HepG2 (cell line): ENCODE results near the gene MAPK11. TPM values are rescaled to one million over a fixed set of nuclear protein-coding genes. Genes with fewer than 3 reads are reported as not detected.

Source experiments
- CC2D1A ChIP-seq: sonication (generic); formaldehyde crosslinking; IDR thresholded peaks from 2 replicates; pipeline ENCODE4 v1.8.1; 2023; ENCODE audit warnings: mild to moderate bottlenecking, missing genetic modification reagents
- DZIP1 ChIP-seq: sonication (generic); formaldehyde crosslinking; IDR thresholded peaks from 2 replicates; pipeline ENCODE4 v1.5.0; 2020; ENCODE audit warnings: mild to moderate bottlenecking, missing genetic modification reagents
- ELK4 ChIP-seq: sonication (generic); formaldehyde crosslinking; IDR thresholded peaks from 2 replicates; pipeline ENCODE4 v1.9.0; 2021; ENCODE audit warnings: missing genetic modification reagents, borderline replicate concordance
- ESRRA ChIP-seq: sonication (generic); formaldehyde crosslinking; IDR thresholded peaks from 2 replicates; pipeline ENCODE4 v1.5.1; 2020; ENCODE audit warnings: mild to moderate bottlenecking, low read depth, missing genetic modification reagents
- FOSL1 ChIP-seq: sonication (generic); formaldehyde crosslinking; IDR thresholded peaks from 2 replicates; pipeline ENCODE4 v1.9.0; 2021; ENCODE audit warnings: missing genetic modification reagents, borderline replicate concordance
- FOSL2 ChIP-seq: sonication (generic); formaldehyde crosslinking; IDR thresholded peaks from 2 replicates; pipeline ENCODE4 v1.4.0; 2020; ENCODE audit warnings: missing genetic modification reagents
- GFI1 ChIP-seq: sonication (generic); formaldehyde crosslinking; IDR thresholded peaks from 2 replicates; pipeline ENCODE4 v1.5.0; 2020; ENCODE audit warnings: missing genetic modification reagents, mild to moderate bottlenecking, borderline replicate concordance
- HOXA3 ChIP-seq: sonication (generic); formaldehyde crosslinking; IDR thresholded peaks from 2 replicates; pipeline ENCODE4 v1.5.0; 2020; ENCODE audit warnings: missing genetic modification reagents
- ISL2 ChIP-seq: sonication (generic); formaldehyde crosslinking; IDR thresholded peaks from 2 replicates; pipeline ENCODE4 v1.5.0; 2020; ENCODE audit warnings: missing genetic modification reagents
- KAT7 ChIP-seq: IDR thresholded peaks from 2 replicates; pipeline ENCODE4 v1.6.1; 2018; ENCODE audit warnings: borderline replicate concordance, missing compliant biosample characterization
- NPAS2 ChIP-seq: sonication (generic); formaldehyde crosslinking; IDR thresholded peaks from 2 replicates; pipeline ENCODE4 v1.8.0; 2022; ENCODE audit warnings: mild to moderate bottlenecking, missing genetic modification reagents, borderline replicate concordance
- RELA ChIP-seq: sonication (generic); formaldehyde crosslinking; IDR thresholded peaks from 2 replicates; pipeline ENCODE4 v1.4.0; 2020; ENCODE audit warnings: missing genetic modification reagents
- SP140L ChIP-seq: sonication (generic); formaldehyde crosslinking; IDR thresholded peaks from 2 replicates; pipeline ENCODE4 v1.4.0; 2020; ENCODE audit warnings: missing genetic modification reagents, borderline replicate concordance
- ZNF205 ChIP-seq: IDR thresholded peaks from 2 replicates; pipeline ENCODE4 v1.6.1; 2018; ENCODE audit warnings: missing biosample characterization, missing genetic modification reagents
- ZNF251 ChIP-seq: sonication (generic); formaldehyde crosslinking; IDR thresholded peaks from 2 replicates; pipeline ENCODE4 v1.9.0; 2021; ENCODE audit warnings: mild to moderate bottlenecking, missing genetic modification reagents
- ZNF317 ChIP-seq: sonication (generic); formaldehyde crosslinking; IDR thresholded peaks from 2 replicates; pipeline ENCODE4 v1.5.0; 2020; ENCODE audit warnings: mild to moderate bottlenecking, missing genetic modification reagents
- polyA plus RNA-seq, 8 experiments: library from polyadenylated mRNA; depleted of rRNA in 3 of 8; stranded (reverse) in 7 of 8; unstranded in 1 of 8; fragments of >200 nt; fragmentation: Illumina TruSeq in 4 of 8; extraction: Trizol in 4 of 8; gene quantifications; 2 replicates each; pipeline versions ENCODE4 v1.2.1 to v1.2.3, GENCODE V29; 2011 to 2016; ENCODE audit warnings: low read depth in 4 of 8, missing spikeins in 1 of 8, mixed read lengths in 1 of 8; ENCODE audit not compliant: insufficient read depth in 1 of 8
- total RNA-seq, 5 experiments: library from RNA; depleted of rRNA; stranded (reverse); fragments of >200 nt; fragmentation: Illumina TruSeq; extraction: Trizol; gene quantifications; 2 replicates each; pipeline ENCODE4 v1.2.3, GENCODE V29; 2016; ENCODE audit warnings: low read depth in 1 of 5
- TF ChIP-seq, protein P1 (sequence below): sonication (generic); formaldehyde crosslinking; IDR thresholded peaks from 2 replicates; pipeline ENCODE4 v1.8.1; 2023; ENCODE audit warnings: mild to moderate bottlenecking, missing genetic modification reagents
- TF ChIP-seq, protein P2 (sequence below): sonication (generic); formaldehyde crosslinking; IDR thresholded peaks from 2 replicates; pipeline ENCODE4 v1.4.0; 2020; ENCODE audit warnings: missing genetic modification reagents
- TF ChIP-seq, protein P3 (sequence below): sonication (generic); formaldehyde crosslinking; IDR thresholded peaks from 2 replicates; pipeline ENCODE4 v1.8.0; 2022; ENCODE audit warnings: mild to moderate bottlenecking, missing genetic modification reagents

Gene MAPK11
- total and polyA plus RNA-seq, 2 of the 13 experiments (the other 11 are each of a cell fraction or from before 2014, with no cell fraction given), result 0.15 to 0.17 TPM

- no peak for TF ChIP-seq GFI1 (CRISPR knock-in tag)
- TF ChIP-seq ZNF317, result no peak
- TF ChIP-seq RELA (CRISPR knock-in tag), result no peak
- TF ChIP-seq, protein P1, sequence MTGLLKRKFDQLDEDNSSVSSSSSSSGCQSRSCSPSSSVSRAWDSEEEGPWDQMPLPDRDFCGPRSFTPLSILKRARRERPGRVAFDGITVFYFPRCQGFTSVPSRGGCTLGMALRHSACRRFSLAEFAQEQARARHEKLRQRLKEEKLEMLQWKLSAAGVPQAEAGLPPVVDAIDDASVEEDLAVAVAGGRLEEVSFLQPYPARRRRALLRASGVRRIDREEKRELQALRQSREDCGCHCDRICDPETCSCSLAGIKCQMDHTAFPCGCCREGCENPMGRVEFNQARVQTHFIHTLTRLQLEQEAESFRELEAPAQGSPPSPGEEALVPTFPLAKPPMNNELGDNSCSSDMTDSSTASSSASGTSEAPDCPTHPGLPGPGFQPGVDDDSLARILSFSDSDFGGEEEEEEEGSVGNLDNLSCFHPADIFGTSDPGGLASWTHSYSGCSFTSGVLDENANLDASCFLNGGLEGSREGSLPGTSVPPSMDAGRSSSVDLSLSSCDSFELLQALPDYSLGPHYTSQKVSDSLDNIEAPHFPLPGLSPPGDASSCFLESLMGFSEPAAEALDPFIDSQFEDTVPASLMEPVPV (CRISPR knock-in tag), result 0 out of 2 replicates have a peak, but pooled peaks have one; percentile 58
- TF ChIP-seq, protein P2, sequence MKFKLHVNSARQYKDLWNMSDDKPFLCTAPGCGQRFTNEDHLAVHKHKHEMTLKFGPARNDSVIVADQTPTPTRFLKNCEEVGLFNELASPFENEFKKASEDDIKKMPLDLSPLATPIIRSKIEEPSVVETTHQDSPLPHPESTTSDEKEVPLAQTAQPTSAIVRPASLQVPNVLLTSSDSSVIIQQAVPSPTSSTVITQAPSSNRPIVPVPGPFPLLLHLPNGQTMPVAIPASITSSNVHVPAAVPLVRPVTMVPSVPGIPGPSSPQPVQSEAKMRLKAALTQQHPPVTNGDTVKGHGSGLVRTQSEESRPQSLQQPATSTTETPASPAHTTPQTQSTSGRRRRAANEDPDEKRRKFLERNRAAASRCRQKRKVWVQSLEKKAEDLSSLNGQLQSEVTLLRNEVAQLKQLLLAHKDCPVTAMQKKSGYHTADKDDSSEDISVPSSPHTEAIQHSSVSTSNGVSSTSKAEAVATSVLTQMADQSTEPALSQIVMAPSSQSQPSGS, result no peak
- no peak for TF ChIP-seq CC2D1A (CRISPR knock-in tag)
- 0 out of 2 replicates have a peak, but pooled peaks have one; percentile 54 for TF ChIP-seq ZNF205
- no peak for TF ChIP-seq FOSL1
- no peak for TF ChIP-seq ESRRA
- TF ChIP-seq HOXA3, result no peak
- TF ChIP-seq, protein P3, sequence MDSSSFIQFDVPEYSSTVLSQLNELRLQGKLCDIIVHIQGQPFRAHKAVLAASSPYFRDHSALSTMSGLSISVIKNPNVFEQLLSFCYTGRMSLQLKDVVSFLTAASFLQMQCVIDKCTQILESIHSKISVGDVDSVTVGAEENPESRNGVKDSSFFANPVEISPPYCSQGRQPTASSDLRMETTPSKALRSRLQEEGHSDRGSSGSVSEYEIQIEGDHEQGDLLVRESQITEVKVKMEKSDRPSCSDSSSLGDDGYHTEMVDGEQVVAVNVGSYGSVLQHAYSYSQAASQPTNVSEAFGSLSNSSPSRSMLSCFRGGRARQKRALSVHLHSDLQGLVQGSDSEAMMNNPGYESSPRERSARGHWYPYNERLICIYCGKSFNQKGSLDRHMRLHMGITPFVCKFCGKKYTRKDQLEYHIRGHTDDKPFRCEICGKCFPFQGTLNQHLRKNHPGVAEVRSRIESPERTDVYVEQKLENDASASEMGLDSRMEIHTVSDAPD (CRISPR knock-in tag), result no peak
- peak; percentile 53; the same call in 1 of the 2 replicates for TF ChIP-seq DZIP1
- no peak for TF ChIP-seq SP140L (CRISPR knock-in tag)
- no peak for TF ChIP-seq ELK4 (CRISPR knock-in tag)
- TF ChIP-seq ISL2 (CRISPR knock-in tag), result no peak
- no peak for TF ChIP-seq NPAS2
- no peak for TF ChIP-seq ZNF251 (CRISPR knock-in tag)
- no peak for TF ChIP-seq KAT7
- TF ChIP-seq FOSL2 (CRISPR knock-in tag), result no peak
Observed at GRCh38 chr22:50260801-50261614, 9.2 kb downstream of the MAPK11 start (continued).
